HPDE6-E6E7 (cell line): ENCODE results near the gene NHS.
"Not testable (repeated sequence)": the region's sequence is repeated elsewhere in the genome, so short reads cannot be mapped to it uniquely, and the experiment has no call there.

Experiments used
- DNase-seq: peaks from one replicate; pipeline ENCODE4 v3.0.0; 2011; ENCODE audit warnings: missing footprints; ENCODE audit errors: extremely low spot score

NHS gene

GRCh38 chrX:17496407-17496806 lies 121.4 kb downstream of the NHS start:
- peak; percentile 9 for DNase-seq

GRCh38 chrX:17497193-17497592 lies 122.2 kb downstream of the NHS start:
- DNase-seq: no peak

GRCh38 chrX:17499512-17499911 lies 124.5 kb downstream of the NHS start:
- DNase-seq: no peak

DNA sequence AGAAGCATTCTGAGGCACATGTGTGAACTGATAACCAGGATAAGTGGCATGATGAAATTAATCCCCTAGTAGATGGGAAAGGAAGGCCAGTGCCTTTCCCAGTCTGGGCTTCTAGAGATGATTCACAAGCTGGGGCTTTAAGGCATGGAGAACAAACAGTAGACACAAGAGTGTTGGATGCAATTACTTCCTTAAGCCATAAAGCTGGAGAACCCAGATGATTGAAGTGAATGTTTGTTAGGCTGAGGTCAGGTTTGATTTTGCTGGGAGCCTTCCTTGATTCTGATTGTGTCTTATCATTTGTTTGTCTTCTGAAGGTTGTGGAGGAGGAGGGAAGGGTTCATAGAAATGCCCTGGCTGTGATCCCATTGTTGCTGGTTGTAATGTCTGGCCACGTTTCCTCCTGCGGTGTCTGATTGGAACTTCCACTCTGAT lies 125.2 kb downstream of the NHS start:
- DNase-seq: no peak

DNA sequence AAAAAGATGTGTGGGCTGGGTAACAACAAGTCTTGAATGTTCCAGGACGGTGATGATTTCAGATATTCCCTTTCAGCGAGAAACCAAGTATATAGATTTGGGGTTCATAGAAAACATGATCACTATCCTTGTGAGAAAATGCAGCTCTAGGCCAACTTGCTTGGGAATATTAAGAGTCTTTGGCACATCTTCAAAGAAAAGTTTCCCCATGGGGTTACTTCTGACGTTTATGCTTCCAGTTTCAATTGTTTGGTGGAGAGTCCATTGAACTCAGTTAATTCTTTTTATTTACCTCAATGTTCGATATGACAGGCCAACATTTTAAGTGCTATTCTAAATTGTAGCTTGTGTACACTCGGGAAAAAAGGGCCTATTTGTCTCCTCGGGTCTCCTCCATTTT lies 126.7 kb downstream of the NHS start:
- DNase-seq: no peak

DNA sequence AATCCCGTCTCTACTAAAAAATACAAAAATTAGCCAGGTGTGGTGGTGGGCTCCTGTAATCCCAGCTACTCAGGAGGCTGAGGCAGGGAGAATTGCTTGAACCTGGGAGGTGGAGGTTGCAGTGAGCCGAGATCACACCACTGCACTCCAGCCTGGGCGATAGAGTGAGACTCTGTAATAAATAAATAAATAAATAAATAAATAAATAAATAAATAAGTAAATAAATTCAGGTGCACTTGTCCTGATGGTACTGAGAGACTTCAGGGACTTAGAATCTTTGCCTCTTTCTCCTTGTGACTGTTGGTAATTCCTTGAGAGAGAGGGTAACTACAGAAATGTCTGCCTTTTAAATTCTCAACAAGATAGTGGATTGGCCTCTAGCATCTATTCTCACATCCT lies 131.4 kb downstream of the NHS start:
- DNase-seq: not testable (repeated sequence)

GRCh38 chrX:17511556-17511955 lies 136.6 kb downstream of the NHS start:
- no peak for DNase-seq

DNA sequence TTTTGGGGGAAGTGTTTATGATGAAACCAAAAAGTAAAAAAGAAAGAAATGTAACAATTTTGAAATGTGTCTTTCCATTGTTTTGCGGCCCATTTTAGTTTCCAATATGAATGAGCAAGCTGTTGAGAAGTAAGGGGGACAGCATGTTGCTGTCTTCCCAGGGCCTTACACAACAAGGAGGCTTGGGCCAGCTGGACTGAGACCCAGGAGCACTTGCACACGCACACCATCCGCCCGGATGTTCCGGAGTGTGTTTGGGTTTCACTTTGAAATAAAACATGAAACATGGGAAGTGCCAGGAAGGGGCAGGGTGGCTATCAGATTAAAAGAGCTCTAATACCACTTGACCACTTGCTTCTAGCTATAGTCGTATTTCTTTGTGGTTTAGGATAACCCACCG lies 144.4 kb downstream of the NHS start:
- DNase-seq: no peak

DNA sequence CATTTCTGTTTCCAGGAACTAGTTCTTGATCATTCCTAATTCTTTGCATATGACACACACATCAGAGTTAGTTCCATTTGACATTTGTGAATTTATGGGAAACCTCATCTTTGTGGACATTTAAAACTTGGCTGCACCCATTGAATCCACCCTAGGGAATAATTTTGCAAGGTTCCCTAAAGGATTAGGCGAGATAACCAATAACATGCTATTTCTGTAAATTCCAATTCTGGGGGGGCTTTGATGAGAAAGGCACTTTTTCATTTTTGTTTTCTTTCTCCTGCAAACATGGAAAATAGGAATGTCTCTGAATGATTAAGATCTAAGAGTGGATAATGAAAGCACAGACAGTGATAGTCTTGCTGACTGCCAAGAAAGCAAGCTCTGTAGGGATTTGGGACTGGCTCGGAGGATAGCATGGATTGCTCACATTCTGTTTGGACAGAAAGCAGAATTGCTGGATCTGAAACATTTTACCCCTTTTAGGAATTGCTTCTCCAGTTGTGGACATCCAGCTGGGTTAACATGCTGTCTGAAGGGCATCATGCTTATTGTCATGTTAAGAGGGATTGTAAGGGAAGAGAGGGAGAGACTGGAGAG lies 145.1 kb downstream of the NHS start:
- no peak for DNase-seq

- DNase-seq: peak; percentile 34
Observed at GRCh38 chrX:17521871-17522693, 147.1 kb downstream of the NHS start.

DNA sequence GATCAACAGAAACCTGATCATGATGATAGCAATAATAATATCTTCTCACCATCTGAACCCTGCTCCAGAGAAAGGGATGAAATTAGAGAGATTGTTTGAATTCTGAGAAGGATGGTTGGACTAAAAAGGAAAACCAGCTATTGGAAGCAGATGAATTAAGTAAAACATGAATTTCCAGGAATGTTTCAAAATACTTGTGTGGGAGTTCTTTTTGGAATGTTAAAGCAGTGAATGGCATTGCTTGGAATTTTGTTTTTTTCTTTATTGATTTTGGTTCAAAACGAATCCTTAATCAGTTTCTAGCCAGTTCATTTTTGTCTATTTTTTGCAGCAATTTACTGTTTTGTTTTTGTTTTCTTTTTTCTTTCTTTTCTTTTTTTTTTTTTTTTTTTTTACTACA lies 150.3 kb downstream of the NHS start:
- DNase-seq: no peak

DNA sequence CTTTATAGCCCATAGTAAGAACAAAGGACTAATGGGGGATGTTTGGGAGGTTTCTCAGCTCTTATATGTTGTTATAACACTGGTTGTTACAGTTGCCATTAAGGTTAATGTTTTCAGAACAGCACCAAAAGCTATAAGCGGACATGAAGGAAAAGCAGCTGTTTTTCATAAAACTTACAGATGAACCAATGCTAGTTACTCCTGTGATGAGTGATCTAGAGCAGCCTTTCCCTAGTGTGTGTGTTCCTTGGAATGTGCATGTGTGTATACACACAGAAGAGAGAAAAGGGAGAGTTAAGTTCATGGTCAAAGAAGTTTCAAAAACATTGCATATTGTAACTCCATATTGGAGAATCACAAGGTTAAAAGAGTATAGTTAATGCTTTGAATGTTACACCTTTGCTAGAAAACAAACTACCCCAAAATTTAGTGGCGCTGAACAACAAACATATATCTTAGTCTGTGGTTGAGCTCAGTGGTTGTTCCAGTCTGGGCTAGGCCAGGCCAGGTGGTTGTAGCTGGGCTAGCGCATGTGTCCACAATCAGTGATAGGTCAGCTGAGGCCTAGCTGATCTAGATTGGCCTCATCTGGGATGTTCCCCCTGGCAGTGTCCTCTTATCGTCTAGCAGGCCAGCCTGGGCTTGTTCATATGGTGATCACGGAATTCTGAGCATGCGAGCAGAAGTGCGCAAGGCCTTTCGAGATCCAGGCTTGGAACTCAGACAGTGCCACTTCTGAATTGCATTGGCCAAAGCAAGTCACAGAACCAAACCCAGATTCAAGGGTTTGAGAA lies 151.0 kb downstream of the NHS start:
- no peak for DNase-seq

GRCh38 chrX:17527135-17527701 lies 152.2 kb downstream of the NHS start:
- no peak for DNase-seq

DNA sequence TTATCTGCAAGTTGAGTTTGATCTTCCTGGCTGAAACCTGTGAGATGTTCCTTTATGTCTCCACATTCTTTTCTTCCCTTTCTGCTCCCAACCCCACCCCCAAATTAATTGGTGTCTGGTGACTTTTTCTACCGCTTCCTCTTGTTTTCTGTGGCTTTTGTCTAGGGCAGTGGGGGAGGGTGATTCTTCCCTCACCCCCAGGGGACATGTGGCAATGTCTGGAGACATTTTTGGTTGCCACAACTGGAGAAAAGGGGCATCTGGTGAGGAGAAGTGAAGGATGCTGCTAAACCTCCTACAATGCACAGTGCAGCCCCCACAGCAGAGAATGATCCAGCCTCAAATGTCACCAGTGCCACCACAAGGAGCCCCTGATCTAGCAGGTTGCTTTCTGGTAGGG lies 152.9 kb downstream of the NHS start:
- no peak for DNase-seq

DNA sequence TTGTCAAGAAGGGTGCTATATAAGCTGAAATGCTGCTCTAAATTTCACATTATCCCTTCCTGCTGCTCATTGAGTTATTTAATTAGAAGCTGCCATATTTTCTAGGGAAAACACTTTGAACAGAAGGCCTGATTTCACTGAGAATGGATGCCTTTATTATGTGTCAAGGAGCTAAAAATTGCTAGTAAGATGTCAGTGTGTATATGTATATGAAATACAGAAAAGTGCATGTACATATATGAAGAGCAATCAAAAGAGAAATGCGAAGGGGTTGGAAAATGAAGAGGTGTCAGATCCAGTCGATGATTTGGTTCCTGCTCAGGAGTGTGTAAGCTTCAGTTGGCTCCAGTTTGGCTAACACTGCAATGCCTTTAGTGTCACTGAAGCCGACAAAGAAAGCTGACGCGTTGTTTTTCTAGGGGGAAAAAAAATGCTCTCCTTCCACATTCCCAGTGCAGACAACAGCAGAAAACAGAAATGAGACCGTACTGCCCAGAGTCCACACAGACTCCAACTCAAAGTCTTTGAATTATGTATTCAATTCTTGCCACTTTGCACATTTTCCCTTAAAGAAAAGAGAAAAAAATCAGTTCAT lies 154.2 kb downstream of the NHS start:
- no peak for DNase-seq

DNA sequence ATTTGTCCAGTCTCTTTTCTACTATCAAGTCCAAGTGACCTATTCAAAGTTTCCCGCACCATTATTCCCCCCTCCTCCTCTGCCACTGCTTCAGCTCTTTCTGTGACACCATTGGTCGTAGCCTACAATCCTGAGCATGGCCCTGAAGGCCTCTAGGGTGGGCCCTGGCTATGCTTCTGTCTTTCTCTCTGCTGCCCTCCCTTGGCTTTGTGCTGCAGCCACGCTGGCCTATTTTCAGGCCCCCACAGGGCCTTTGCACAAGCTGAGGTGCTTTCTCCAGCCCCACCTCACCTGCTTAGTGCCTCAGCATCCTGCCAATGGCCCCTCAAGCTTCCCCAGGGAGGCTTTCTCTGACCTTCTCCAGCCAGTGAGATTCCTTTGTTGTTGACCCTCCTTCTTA lies 156.5 kb downstream of the NHS start:
- no peak for DNase-seq

GRCh38 chrX:17535229-17535628 lies 160.2 kb downstream of the NHS start:
- no peak for DNase-seq

GRCh38 chrX:17537723-17538243 lies 162.8 kb downstream of the NHS start:
- no peak for DNase-seq

GRCh38 chrX:17542123-17542522 lies 167.1 kb downstream of the NHS start:
- no peak for DNase-seq

GRCh38 chrX:17544821-17545220 lies 169.8 kb downstream of the NHS start:
- DNase-seq: no peak

DNA sequence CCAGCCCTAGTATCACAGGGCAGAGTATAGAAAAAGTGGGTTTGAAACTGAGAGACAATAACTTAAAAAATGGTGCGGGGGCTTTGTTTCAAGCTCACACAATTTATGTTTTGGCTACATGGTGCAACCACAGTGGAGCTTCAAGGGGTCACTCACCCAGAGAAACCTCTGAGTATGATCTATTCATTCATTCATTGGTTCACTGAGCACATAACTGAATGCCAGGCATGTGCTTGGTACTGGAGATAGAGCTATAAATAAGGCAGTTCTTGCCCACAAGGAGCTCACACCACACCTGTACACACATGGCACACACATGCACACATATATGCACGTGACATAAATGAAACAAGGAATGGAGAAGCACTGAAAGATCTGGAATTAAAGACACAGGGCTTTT lies 171.4 kb downstream of the NHS start:
- DNase-seq: no peak

DNA sequence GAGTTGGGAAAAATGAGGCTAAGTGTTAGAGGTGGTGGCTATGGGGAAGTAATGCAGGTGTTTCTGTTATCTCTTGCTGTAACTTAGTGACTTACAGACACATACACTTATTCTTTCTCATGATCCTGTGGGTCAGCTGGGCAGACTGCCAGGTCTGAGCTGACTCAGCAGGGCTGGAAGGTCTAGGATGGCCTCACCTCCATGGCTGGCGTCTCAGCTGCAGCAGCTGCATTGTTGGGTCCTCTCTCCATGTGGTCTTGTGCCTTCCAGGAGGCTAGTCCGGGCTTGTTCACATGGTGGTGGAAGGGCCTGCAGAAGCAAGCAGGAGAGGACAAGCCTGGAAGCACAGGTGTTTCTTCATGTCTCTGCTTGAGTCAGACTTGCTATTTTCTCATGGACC lies 172.7 kb downstream of the NHS start:
- peak; percentile 76 for DNase-seq
